DOHH2 (cell line): ENCODE results near the gene NME3.

Experiments
- H3F3A ChIP-seq: fragments of 200-600 bp; sonication (generic), shearing (Covaris generic); 2 replicates; pipeline ENCODE4 v1.6.0; 2016; ENCODE audit warnings: antibody characterized with exemption, mild to moderate bottlenecking; ENCODE audit not compliant: control insufficient read depth, insufficient read depth
- H3K27ac ChIP-seq: fragments of 200-600 bp; sonication (generic); 2 replicates; pipeline ENCODE4 v1.5.1; 2014; ENCODE audit warnings: low read depth, mild to moderate bottlenecking, low read length, moderate library complexity
- H3K27me3 ChIP-seq: fragments of 200-600 bp; sonication (generic); 2 replicates; pipeline ENCODE4 v1.6.1; 2014; ENCODE audit warnings: mild to moderate bottlenecking, low read length, mixed read lengths; ENCODE audit not compliant: control insufficient read depth
- H3K36me3 ChIP-seq: fragments of 200-600 bp; sonication (generic); 2 replicates; pipeline ENCODE4 v1.6.1; 2014; ENCODE audit warnings: mild to moderate bottlenecking, low read length, moderate library complexity, mixed read lengths; ENCODE audit not compliant: control insufficient read depth
- H3K4me1 ChIP-seq: fragments of 200-600 bp; sonication (generic); 2 replicates; pipeline ENCODE4 v1.6.1; 2014; ENCODE audit warnings: mild to moderate bottlenecking, low read length, mixed read lengths; ENCODE audit not compliant: control insufficient read depth
- H3K4me2 ChIP-seq: fragments of 200-600 bp; sonication (generic); 2 replicates; pipeline ENCODE4 v1.6.0; 2014; ENCODE audit warnings: mild to moderate bottlenecking, low read length, moderate library complexity
- H3K4me3 ChIP-seq: fragments of 200-600 bp; sonication (generic); 2 replicates; pipeline ENCODE4 v1.5.1; 2014; ENCODE audit warnings: mild to moderate bottlenecking, low read length, mixed read lengths
- H3K79me2 ChIP-seq: fragments of 200-600 bp; sonication (generic); 2 replicates; pipeline ENCODE4 v1.6.1; 2014; ENCODE audit warnings: mild to moderate bottlenecking, low read length, mixed read lengths; ENCODE audit not compliant: control insufficient read depth
- H3K9me2 ChIP-seq: fragments of 200-600 bp; sonication (generic); replicated peaks from 2 replicates; pipeline ENCODE4 v1.6.1; 2014; ENCODE audit warnings: mild to moderate bottlenecking, low read length, mixed read lengths; ENCODE audit not compliant: control insufficient read depth
- H3K9me3 ChIP-seq: fragments of 200-600 bp; sonication (generic); 2 replicates; pipeline ENCODE4 v1.6.1; 2014; ENCODE audit warnings: antibody characterized with exemption, low read length, mixed read lengths; ENCODE audit not compliant: control insufficient read depth, insufficient read depth
- H4K20me1 ChIP-seq: fragments of 200-600 bp; sonication (generic); 2 replicates; pipeline ENCODE4 v1.6.0; 2014; ENCODE audit warnings: low read depth, mild to moderate bottlenecking, antibody characterized with exemption, low read length, moderate library complexity; ENCODE audit not compliant: control insufficient read depth, insufficient read depth
- CTCF ChIP-seq: fragments of 200-600 bp; sonication (generic); IDR thresholded peaks from one replicate; pipeline ENCODE4 v1.5.1; 2014; ENCODE audit warnings: antibody characterized with exemption, mild to moderate bottlenecking, low read depth, low read length; ENCODE audit not compliant: poor library complexity, severe bottlenecking
- EZH2phosphoT487 ChIP-seq: fragments of 200-600 bp; sonication (generic); IDR thresholded peaks from 2 replicates; pipeline ENCODE4 v1.6.1; 2017; ENCODE audit warnings: borderline replicate concordance, mild to moderate bottlenecking, antibody characterized with exemption, low read length, moderate library complexity, mixed read lengths

NME3 gene

DNA sequence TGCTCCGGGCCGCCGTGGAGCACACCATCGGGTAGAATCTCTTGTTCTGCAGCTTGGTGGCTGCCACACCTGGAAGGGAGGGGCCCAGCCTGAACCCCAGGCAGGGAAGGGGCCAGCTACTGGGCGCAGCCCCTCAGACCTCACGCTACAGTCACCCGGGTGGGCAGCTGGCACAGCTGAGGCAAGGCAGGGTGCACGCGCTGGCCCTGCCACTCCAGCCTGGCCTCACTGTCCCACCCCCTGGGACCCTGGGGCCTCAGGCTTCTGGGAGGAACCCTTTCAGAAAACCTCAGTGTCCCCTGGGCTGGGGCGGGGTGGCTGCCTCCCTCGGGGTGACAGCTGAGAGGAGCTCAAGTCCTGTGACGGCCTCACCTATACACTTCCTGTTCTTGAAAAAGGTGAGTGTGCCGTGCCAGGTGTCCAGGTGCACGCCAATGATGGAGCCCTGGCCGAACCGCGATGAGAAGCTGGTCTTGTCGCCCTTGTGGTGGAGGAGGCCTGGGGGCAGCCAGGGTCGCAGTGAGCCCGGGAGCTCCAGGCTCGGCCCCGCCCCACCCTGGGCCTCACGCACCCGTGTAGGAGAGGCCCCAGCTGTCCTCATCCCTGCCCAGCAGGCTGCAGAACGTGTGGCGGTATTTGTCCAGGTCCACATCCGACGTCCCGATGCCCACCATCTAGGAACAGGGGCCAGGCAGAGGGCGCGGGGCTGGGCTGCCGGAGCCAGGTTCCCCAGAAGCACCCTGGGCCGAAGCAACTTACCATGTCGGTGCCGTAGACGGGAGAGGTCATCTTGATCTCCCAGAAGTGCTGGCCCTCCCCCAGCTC is 6.2 kb upstream of the NME3 start:
- Histone ChIP-seq H3K4me2 (no peak overlapping the region), H3K27ac (no peak overlapping the region), H3K27me3 (no peaks in the 10 kb centered on the region), H3F3A (no peaks in the 10 kb centered on the region; the same call in 1 of the 2 replicates), H3K4me3 (no peak overlapping the region), H3K4me1 (peaks cover 21% of the 10 kb centered on the region), H3K36me3 (peaks cover 44% of the 10 kb centered on the region), H3K9me2 (no peaks in the 10 kb centered on the region), H3K9me3 (no peaks in the 10 kb centered on the region), H4K20me1 (no peaks in the 10 kb centered on the region), H3K79me2 (peaks cover 42% of the 10 kb centered on the region)
- TF ChIP-seq CTCF (no peak), EZH2phosphoT487 (no peak)

- H3K79me2 ChIP-seq, result peaks cover 46% of the 10 kb centered on the region
- no peaks in the 10 kb centered on the region for H3K27me3 ChIP-seq
- H3K4me3 ChIP-seq, result no peak overlapping the region
- H3K4me1 ChIP-seq, result peaks cover 21% of the 10 kb centered on the region
- no peak for TF ChIP-seq EZH2phosphoT487
- no peak for TF ChIP-seq CTCF
- H4K20me1 ChIP-seq, result no peaks in the 10 kb centered on the region
- peaks cover 50% of the 10 kb centered on the region for H3K36me3 ChIP-seq
- no peak overlapping the region for H3K4me2 ChIP-seq
- peaks cover 6% of the 10 kb centered on the region; the same call in 1 of the 2 replicates for H3F3A ChIP-seq
- H3K27ac ChIP-seq, result no peak overlapping the region
- no peaks in the 10 kb centered on the region for H3K9me2 ChIP-seq
- H3K9me3 ChIP-seq, result no peaks in the 10 kb centered on the region
These were observed 5.6 kb upstream of the NME3 start for GRCh38 chr16:1776991-1777374.

- peaks cover 54% of the 10 kb centered on the region for H3K36me3 ChIP-seq
- TF ChIP-seq EZH2phosphoT487, result no peak
- no peak for TF ChIP-seq CTCF
- H3K4me1 ChIP-seq, result peaks cover 20% of the 10 kb centered on the region
- H3K9me3 ChIP-seq, result no peaks in the 10 kb centered on the region
- no peak overlapping the region for H3K4me3 ChIP-seq
- no peak overlapping the region for H3K27ac ChIP-seq
- H3F3A ChIP-seq, result peaks cover 8% of the 10 kb centered on the region; the same call in 1 of the 2 replicates
- no peak overlapping the region for H3K4me2 ChIP-seq
- H3K9me2 ChIP-seq, result no peaks in the 10 kb centered on the region
- H4K20me1 ChIP-seq, result no peaks in the 10 kb centered on the region
- H3K79me2 ChIP-seq, result peaks cover 47% of the 10 kb centered on the region
- no peaks in the 10 kb centered on the region for H3K27me3 ChIP-seq
These were observed 5.3 kb upstream of the NME3 start for GRCh38 chr16:1776672-1776955.
